Small intestine (tissue), 7 donors: ENCODE measurements around the gene RANBP3. TPM values are rescaled to one million over a fixed set of nuclear protein-coding genes. Genes with fewer than 3 reads are reported as not detected.

Source experiments
- DNase-seq, 2 donors: peaks; one replicate each; pipeline versions ENCODE4 v3.0.0 to v3.0.0-alpha.2; 2013
- FAIRE-seq: peaks from 2 replicates; lab custom pipeline; 2012; peaks lifted over from hg19 to GRCh38; lab: Jason Lieb, UNC
- H3K27ac ChIP-seq, 3 donors: one replicate each; pipeline ENCODE4 v1.5.1; 2013; ENCODE audit warnings: low read length in 2 of 3, mild to moderate bottlenecking in 2 of 3, control low read depth in 1 of 3, inconsistent platforms in 1 of 3, low read depth in 1 of 3, moderate library complexity in 1 of 3
- H3K27me3 ChIP-seq, 3 donors: one replicate each; pipeline ENCODE4 v1.6.1; 2013; ENCODE audit warnings: low read length in 3 of 3, inconsistent platforms in 1 of 3; ENCODE audit not compliant: control insufficient read depth in 3 of 3, insufficient read depth in 3 of 3
- H3K36me3 ChIP-seq, 3 donors: one replicate each; pipeline ENCODE4 v1.6.1; 2013; ENCODE audit warnings: low read length in 3 of 3, inconsistent platforms in 1 of 3, low read depth in 1 of 3, mild to moderate bottlenecking in 1 of 3, moderate library complexity in 1 of 3; ENCODE audit not compliant: control insufficient read depth in 3 of 3, insufficient read depth in 2 of 3
- H3K4me1 ChIP-seq, 3 donors: one replicate each; pipeline ENCODE4 v1.6.1; 2013; ENCODE audit warnings: low read length in 2 of 3, inconsistent platforms in 1 of 3, low read depth in 1 of 3, mild to moderate bottlenecking in 1 of 3, moderate library complexity in 1 of 3; ENCODE audit not compliant: control insufficient read depth in 3 of 3, insufficient read depth in 2 of 3
- H3K4me3 ChIP-seq, 3 donors: one replicate each; pipeline ENCODE4 v1.5.1; 2013; ENCODE audit warnings: low read length in 3 of 3, control low read depth in 1 of 3, inconsistent platforms in 1 of 3, low read depth in 1 of 3, mild to moderate bottlenecking in 1 of 3, moderate library complexity in 1 of 3
- H3K9me3 ChIP-seq, 2 donors: one replicate each; pipeline ENCODE4 v1.6.1; 2013; ENCODE audit warnings: low read depth in 1 of 2, low read length in 1 of 2; ENCODE audit not compliant: control insufficient read depth in 2 of 2, insufficient read depth in 1 of 2
- WGBS, 3 donors: extraction: QIAGEN DNeasy Blood & Tissue Kit; methylation state at CpG; one replicate each; pipeline ENCODE4 v1.1.7; 2013; 5-methylcytosine and 5-hydroxymethylcytosine counted together
- polyA plus RNA-seq, 4 donors: library from polyadenylated mRNA; stranded (reverse) in 3 of 4; unstranded in 1 of 4; fragments of 200-250 nt in 3 of 4; fragments of 120-200 nt in 1 of 4; gene quantifications; one replicate each; pipeline versions ENCODE4 v1.2.1 to v1.2.3, GENCODE V29; 2013
- donor health status: healthy with polysubstance abuse.
- donor health status: control.
- donor health status: control.
- donor health status: Bipolar disorder and iron deficiency.
- donor health status: healthy.

Gene RANBP3
- polyA plus RNA-seq, 4 donors: 23.0 to 52.5 (median 38.3) TPM

DNA sequence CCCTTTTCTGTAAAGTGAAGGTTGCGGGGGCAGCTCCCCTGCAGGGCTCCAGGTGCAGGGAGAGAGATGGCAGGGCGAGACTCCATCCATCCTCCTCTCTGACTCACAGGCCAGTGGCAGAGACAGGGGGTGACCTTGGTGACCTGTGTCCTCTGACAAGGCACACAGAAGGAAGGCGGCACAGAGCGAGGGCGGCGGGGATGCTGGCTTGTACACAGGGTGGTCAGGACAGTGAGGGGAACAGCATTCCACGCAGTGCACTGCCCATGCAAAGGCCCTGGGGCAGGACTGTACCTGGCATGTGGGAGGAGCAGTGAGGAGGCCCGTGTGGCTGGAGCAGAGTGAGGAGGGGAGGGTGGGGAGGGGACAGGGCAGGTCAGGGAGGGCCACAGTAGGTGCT, 82.0 kb downstream of the RANBP3 start:
- WGBS, 3 donors: 89 to 94% (median 89%) methylated on average over 8 of the region's 8 CpGs
- no peak for FAIRE-seq
- peaks cover 0 to 14% (median 0%) of the 10 kb centered on the region in 3 donors for H3K27me3 ChIP-seq
- peaks cover 0 to 10% (median 0%) of the 10 kb centered on the region in 3 donors for H3K4me1 ChIP-seq
- DNase-seq: no peak
- no peaks in the 10 kb centered on the region for H3K9me3 ChIP-seq
- no peak overlapping the region for H3K27ac ChIP-seq
- H3K36me3 ChIP-seq: peaks cover 7 to 58% (median 11%) of the 10 kb centered on the region in 3 donors
- H3K4me3 ChIP-seq: no peak overlapping the region

DNA sequence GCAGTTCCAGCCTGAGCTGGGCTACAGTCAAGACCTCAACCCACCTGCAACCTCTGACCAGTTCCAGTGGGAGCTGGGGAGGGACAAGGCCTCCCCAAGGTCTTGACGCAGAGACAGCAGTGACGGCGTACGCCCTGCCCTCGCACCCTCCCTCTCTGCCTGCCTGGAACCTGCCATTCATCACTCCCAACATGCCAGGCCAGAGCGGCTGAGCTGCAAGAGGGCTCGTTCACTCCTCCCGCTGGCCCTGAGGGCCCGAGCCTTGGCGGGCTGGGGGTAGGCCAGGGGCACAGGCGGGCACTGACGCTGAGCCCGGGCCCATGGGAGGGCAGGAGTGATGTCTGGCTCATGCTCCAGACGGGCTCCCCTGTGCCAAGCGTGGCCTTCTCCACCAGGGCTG, 82.5 kb downstream of the RANBP3 start:
- H3K27me3 ChIP-seq: peaks cover 0 to 18% (median 0%) of the 10 kb centered on the region in 3 donors
- peaks cover 0 to 10% (median 0%) of the 10 kb centered on the region in 3 donors for H3K4me1 ChIP-seq
- DNase-seq (no peak), FAIRE-seq (no peak)
- H3K27ac ChIP-seq: no peak overlapping the region
- H3K9me3 ChIP-seq: no peaks in the 10 kb centered on the region
- no peak overlapping the region for H3K4me3 ChIP-seq
- H3K36me3 ChIP-seq: peaks cover 7 to 55% (median 11%) of the 10 kb centered on the region in 3 donors
- WGBS, 3 donors: 86 to 94% (median 87%) methylated on average over 13 to 15 of the region's 15 CpGs

GRCh38 chr19:5894704-5895349, 83.1 kb downstream of the RANBP3 start:
- Histone ChIP-seq H3K4me3 (no peak overlapping the region), H3K27me3 (peaks cover 0 to 22% (median 0%) of the 10 kb centered on the region in 3 donors), H3K9me3 (no peaks in the 10 kb centered on the region), H3K4me1 (peaks cover 0 to 10% (median 0%) of the 10 kb centered on the region in 3 donors), H3K36me3 (peaks cover 5 to 49% (median 11%) of the 10 kb centered on the region in 3 donors), H3K27ac (no peak overlapping the region)
- DNase-seq (no peak), FAIRE-seq (no peak)
- WGBS, 3 donors: 70 to 80% (median 79%) methylated on average over 28 of the region's 28 CpGs

- H3K4me1 ChIP-seq: peaks cover 0 to 10% (median 0%) of the 10 kb centered on the region in 3 donors
- no peak for FAIRE-seq
- H3K9me3 ChIP-seq: no peaks in the 10 kb centered on the region
- H3K36me3 ChIP-seq: peaks cover 5 to 46% (median 11%) of the 10 kb centered on the region in 3 donors
- H3K4me3 ChIP-seq: no peak overlapping the region
- 70 to 84% (median 73%) methylated on average over 25 to 28 of the region's 28 CpGs for WGBS, 3 donors
- peaks cover 0 to 28% (median 0%) of the 10 kb centered on the region in 3 donors for H3K27me3 ChIP-seq
- H3K27ac ChIP-seq: no peak overlapping the region
- DNase-seq: no peak
Observed at GRCh38 chr19:5893907-5894703, 83.8 kb downstream of the RANBP3 start.

DNA sequence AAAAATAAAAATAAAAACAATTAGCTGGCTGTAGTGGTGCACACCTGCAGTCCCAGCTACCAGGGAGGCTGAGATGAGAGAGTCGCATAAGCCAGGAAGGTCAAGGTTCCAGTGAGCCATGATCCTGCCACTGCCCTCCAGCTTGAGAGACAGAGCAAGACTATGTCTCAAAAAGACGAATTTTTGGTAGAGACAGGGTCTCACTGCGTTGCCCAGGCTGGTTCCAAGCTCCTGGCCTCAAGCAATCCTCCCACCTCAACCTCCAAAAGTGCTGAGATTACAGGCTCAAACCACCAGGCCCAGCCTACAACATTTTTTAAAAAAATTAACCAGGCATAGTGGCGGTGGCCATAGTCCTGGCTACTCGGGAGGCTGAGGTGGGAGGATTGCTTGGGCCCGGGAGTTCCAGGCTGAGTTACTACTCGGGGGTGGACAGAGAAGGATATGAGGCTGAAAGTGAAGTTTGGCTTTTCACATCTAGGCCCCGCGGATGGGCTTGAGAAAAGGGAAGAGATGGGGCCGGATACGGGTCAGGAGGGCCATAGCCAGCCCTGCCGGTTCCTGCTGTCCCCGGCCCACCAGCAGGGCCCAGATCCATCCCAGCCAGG, 84.5 kb downstream of the RANBP3 start:
- Histone ChIP-seq H3K4me1 (peaks cover 0 to 10% (median 0%) of the 10 kb centered on the region in 3 donors), H3K27me3 (peaks cover 0 to 28% (median 0%) of the 10 kb centered on the region in 3 donors), H3K36me3 (peaks cover 5 to 46% (median 11%) of the 10 kb centered on the region in 3 donors), H3K4me3 (no peak overlapping the region), H3K9me3 (no peaks in the 10 kb centered on the region), H3K27ac (no peak overlapping the region)
- DNase-seq (no peak), FAIRE-seq (no peak)
- WGBS, 3 donors: 77 to 87% (median 86%) methylated on average over 12 to 13 of the region's 13 CpGs

GRCh38 chr19:5892772-5893275, 85.1 kb downstream of the RANBP3 start:
- H3K27me3 ChIP-seq: peaks cover 0 to 28% (median 0%) of the 10 kb centered on the region in 3 donors
- no peak overlapping the region for H3K4me3 ChIP-seq
- FAIRE-seq (no peak), DNase-seq (no peak)
- peaks cover 5 to 40% (median 11%) of the 10 kb centered on the region in 3 donors for H3K36me3 ChIP-seq
- WGBS, 3 donors: 46 to 57% (median 51%) methylated on average over 15 of the region's 15 CpGs
- no peaks in the 10 kb centered on the region for H3K9me3 ChIP-seq
- peaks cover 0 to 10% (median 0%) of the 10 kb centered on the region in 3 donors for H3K4me1 ChIP-seq
- H3K27ac ChIP-seq: no peak overlapping the region

DNA sequence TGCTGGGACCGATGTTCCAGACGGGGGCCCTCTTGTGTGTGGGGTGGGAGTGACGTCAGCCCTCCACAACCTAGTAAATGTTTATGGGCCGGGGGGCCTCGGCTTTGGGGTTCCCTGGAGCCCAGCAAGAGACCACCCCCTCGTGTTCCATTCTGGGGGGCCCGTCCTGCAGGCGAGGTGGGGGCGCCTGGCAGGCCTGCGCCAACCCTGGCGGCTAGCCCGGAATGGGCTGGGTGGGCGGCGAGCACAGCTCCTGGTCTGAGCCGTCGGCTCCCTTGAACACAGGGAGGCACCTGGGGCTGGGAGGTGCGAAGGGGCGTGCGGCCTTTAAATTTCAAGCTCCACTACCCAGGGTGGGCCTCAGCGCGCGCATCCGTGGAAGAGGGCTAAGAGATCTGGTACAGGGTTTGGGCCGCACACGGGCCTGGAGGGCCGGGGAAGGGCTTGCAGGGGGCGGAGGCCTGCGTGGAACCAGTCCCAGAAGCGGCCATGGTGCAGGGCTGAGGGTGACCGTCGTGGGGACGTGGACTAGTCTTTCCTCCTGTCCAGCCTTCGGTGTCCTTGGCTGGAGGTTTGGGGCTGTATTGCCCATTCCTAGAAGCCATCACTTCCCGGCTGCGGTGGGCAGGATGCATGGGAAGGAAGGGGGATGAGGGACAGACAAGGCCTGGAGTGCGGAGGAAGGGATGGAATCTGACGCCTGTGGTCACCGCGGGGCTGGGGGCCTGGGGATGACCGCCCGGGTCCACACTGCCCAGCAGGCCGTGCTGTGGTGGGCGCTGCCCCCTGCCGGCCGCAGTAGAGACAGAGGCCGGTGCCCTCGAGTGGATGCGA, 85.8 kb downstream of the RANBP3 start:
- peaks cover 0 to 10% (median 0%) of the 10 kb centered on the region in 3 donors for H3K4me1 ChIP-seq
- no peak for FAIRE-seq
- peak in 1 of 2 donors; percentile 35 for DNase-seq
- H3K9me3 ChIP-seq: no peaks in the 10 kb centered on the region
- H3K27me3 ChIP-seq: peaks cover 0 to 28% (median 0%) of the 10 kb centered on the region in 3 donors
- WGBS, 3 donors: 3 to 11% (median 11%) methylated on average over 47 to 48 of the region's 48 CpGs
- H3K4me3 ChIP-seq: no peak overlapping the region
- peaks cover 5 to 34% (median 11%) of the 10 kb centered on the region in 3 donors for H3K36me3 ChIP-seq
- H3K27ac ChIP-seq: no peak overlapping the region
